ENCODE data around the gene OGFOD3.
"Not testable (repeated sequence)": the region's sequence is repeated elsewhere in the genome, so short reads cannot be mapped to it uniquely, and the experiment has no call there.

OGFOD3 gene

GRCh38 chr17:82359451-82360074 is 58.8 kb downstream of the OGFOD3 start:
- not testable (repeated sequence) for H3K9me3 ChIP-seq (ENCODE audit: control insufficient read depth, low read depth, low read length); H3K9ac ChIP-seq (ENCODE audit: low read length); H3K27me3 ChIP-seq (ENCODE audit: control insufficient read depth, insufficient read depth, low read length); H3K4me3 ChIP-seq (ENCODE audit: low read length); H3K27ac ChIP-seq (ENCODE audit: low read length); H3K36me3 ChIP-seq (ENCODE audit: control insufficient read depth, low read depth, low read length); H3K4me1 ChIP-seq (ENCODE audit: control insufficient read depth, low read depth, low read length)

GRCh38 chr17:82358465-82359350 is 59.7 kb downstream of the OGFOD3 start, which contains the start of gene TEX19:
TEX19 (plus strand) TSS chr17:82359247; CDS start chr17:82362151, 2,904 bp downstream.
- no peak within 1 kb of the TSS for H3K27ac ChIP-seq (ENCODE audit: low read length)
- no peaks in the 10 kb centered on the region for H3K27me3 ChIP-seq (ENCODE audit: control insufficient read depth, insufficient read depth, low read length)
- no peaks in the 10 kb centered on the region for H3K4me1 ChIP-seq (ENCODE audit: control insufficient read depth, low read depth, low read length)
- no peak within 1 kb of the TSS for H3K9ac ChIP-seq (ENCODE audit: low read length)
- H3K9me3 ChIP-seq (ENCODE audit: control insufficient read depth, low read depth, low read length) = no peaks in the 10 kb centered on the region
- no peaks in the 10 kb centered on the region for H3K36me3 ChIP-seq (ENCODE audit: control insufficient read depth, low read depth, low read length)
- no peak within 1 kb of the TSS for H3K4me3 ChIP-seq (ENCODE audit: low read length)

GRCh38 chr17:82357394-82357793 is 61.0 kb downstream of the OGFOD3 start:
- H3K9me3 ChIP-seq (ENCODE audit: control insufficient read depth, low read depth, low read length) = no peaks in the 10 kb centered on the region

GRCh38 chr17:82356845-82357355 is 61.5 kb downstream of the OGFOD3 start:
- H3K9me3 ChIP-seq (ENCODE audit: control insufficient read depth, low read depth, low read length) = no peaks in the 10 kb centered on the region
- no peak overlapping the region for H3K27ac ChIP-seq (ENCODE audit: low read length)
- no peak overlapping the region for H3K9ac ChIP-seq (ENCODE audit: low read length)
- no peaks in the 10 kb centered on the region for H3K4me1 ChIP-seq (ENCODE audit: control insufficient read depth, low read depth, low read length)
- H3K4me3 ChIP-seq (ENCODE audit: low read length) = no peak overlapping the region
- H3K27me3 ChIP-seq (ENCODE audit: control insufficient read depth, insufficient read depth, low read length) = no peaks in the 10 kb centered on the region
- no peaks in the 10 kb centered on the region for H3K36me3 ChIP-seq (ENCODE audit: control insufficient read depth, low read depth, low read length)

More at GRCh38 chr17:82357394-82357793, 61.0 kb downstream of the OGFOD3 start:
- Histone ChIP-seq H3K4me1 (ENCODE audit: control insufficient read depth, low read depth, low read length) (no peaks in the 10 kb centered on the region), H3K36me3 (ENCODE audit: control insufficient read depth, low read depth, low read length) (no peaks in the 10 kb centered on the region), H3K4me3 (ENCODE audit: low read length) (no peak overlapping the region), H3K27me3 (ENCODE audit: control insufficient read depth, insufficient read depth, low read length) (no peaks in the 10 kb centered on the region), H3K27ac (ENCODE audit: low read length) (no peak overlapping the region), H3K9ac (ENCODE audit: low read length) (no peak overlapping the region)

GRCh38 chr17:82355770-82356427 is 62.5 kb downstream of the OGFOD3 start:
- Histone ChIP-seq H3K4me1 (ENCODE audit: control insufficient read depth, low read depth, low read length) (no peaks in the 10 kb centered on the region), H3K4me3 (ENCODE audit: low read length) (no peak overlapping the region), H3K27me3 (ENCODE audit: control insufficient read depth, insufficient read depth, low read length) (no peaks in the 10 kb centered on the region), H3K36me3 (ENCODE audit: control insufficient read depth, low read depth, low read length) (no peaks in the 10 kb centered on the region), H3K27ac (ENCODE audit: low read length) (no peak overlapping the region), H3K9ac (ENCODE audit: low read length) (no peak overlapping the region), H3K9me3 (ENCODE audit: control insufficient read depth, low read depth, low read length) (no peaks in the 10 kb centered on the region)

GRCh38 chr17:82354804-82355308 is 63.5 kb downstream of the OGFOD3 start:
- H3K4me3 ChIP-seq (ENCODE audit: low read length) = no peak overlapping the region
- H3K36me3 ChIP-seq (ENCODE audit: control insufficient read depth, low read depth, low read length) = no peaks in the 10 kb centered on the region
- H3K27me3 ChIP-seq (ENCODE audit: control insufficient read depth, insufficient read depth, low read length) = no peaks in the 10 kb centered on the region
- H3K9me3 ChIP-seq (ENCODE audit: control insufficient read depth, low read depth, low read length) = no peaks in the 10 kb centered on the region
- H3K4me1 ChIP-seq (ENCODE audit: control insufficient read depth, low read depth, low read length) = no peaks in the 10 kb centered on the region
- H3K9ac ChIP-seq (ENCODE audit: low read length) = no peak overlapping the region
- H3K27ac ChIP-seq (ENCODE audit: low read length) = no peak overlapping the region

GRCh38 chr17:82353484-82353883 is 64.9 kb downstream of the OGFOD3 start:
- no peaks in the 10 kb centered on the region for H3K9me3 ChIP-seq (ENCODE audit: control insufficient read depth, low read depth, low read length)
- no peak overlapping the region for H3K9ac ChIP-seq (ENCODE audit: low read length)
- H3K4me3 ChIP-seq (ENCODE audit: low read length) = no peak overlapping the region
- no peak overlapping the region for H3K27ac ChIP-seq (ENCODE audit: low read length)
- H3K36me3 ChIP-seq (ENCODE audit: control insufficient read depth, low read depth, low read length) = no peaks in the 10 kb centered on the region
- no peaks in the 10 kb centered on the region for H3K27me3 ChIP-seq (ENCODE audit: control insufficient read depth, insufficient read depth, low read length)
- no peaks in the 10 kb centered on the region for H3K4me1 ChIP-seq (ENCODE audit: control insufficient read depth, low read depth, low read length)

- Histone ChIP-seq H3K4me3 (ENCODE audit: low read length) (no peak overlapping the region), H3K27ac (ENCODE audit: low read length) (no peak overlapping the region), H3K9me3 (ENCODE audit: control insufficient read depth, low read depth, low read length) (no peaks in the 10 kb centered on the region), H3K9ac (ENCODE audit: low read length) (no peak overlapping the region), H3K36me3 (ENCODE audit: control insufficient read depth, low read depth, low read length) (no peaks in the 10 kb centered on the region), H3K27me3 (ENCODE audit: control insufficient read depth, insufficient read depth, low read length) (no peaks in the 10 kb centered on the region), H3K4me1 (ENCODE audit: control insufficient read depth, low read depth, low read length) (no peaks in the 10 kb centered on the region)
Observed at GRCh38 chr17:82351713-82352488, 66.5 kb downstream of the OGFOD3 start.

- Histone ChIP-seq H3K4me1 (ENCODE audit: control insufficient read depth, low read depth, low read length) (no peaks in the 10 kb centered on the region), H3K9ac (ENCODE audit: low read length) (no peak overlapping the region), H3K36me3 (ENCODE audit: control insufficient read depth, low read depth, low read length) (no peaks in the 10 kb centered on the region), H3K9me3 (ENCODE audit: control insufficient read depth, low read depth, low read length) (no peaks in the 10 kb centered on the region), H3K4me3 (ENCODE audit: low read length) (no peak overlapping the region), H3K27ac (ENCODE audit: low read length) (no peak overlapping the region), H3K27me3 (ENCODE audit: control insufficient read depth, insufficient read depth, low read length) (no peaks in the 10 kb centered on the region)
Observed at GRCh38 chr17:82351254-82351712, 67.1 kb downstream of the OGFOD3 start.

GRCh38 chr17:82350182-82351030 is 68.0 kb downstream of the OGFOD3 start:
- H3K4me1 ChIP-seq (ENCODE audit: control insufficient read depth, low read depth, low read length) = no peaks in the 10 kb centered on the region
- no peak overlapping the region for H3K9ac ChIP-seq (ENCODE audit: low read length)
- H3K9me3 ChIP-seq (ENCODE audit: control insufficient read depth, low read depth, low read length) = no peaks in the 10 kb centered on the region
- H3K36me3 ChIP-seq (ENCODE audit: control insufficient read depth, low read depth, low read length) = no peaks in the 10 kb centered on the region
- no peak overlapping the region for H3K4me3 ChIP-seq (ENCODE audit: low read length)
- H3K27me3 ChIP-seq (ENCODE audit: control insufficient read depth, insufficient read depth, low read length) = no peaks in the 10 kb centered on the region
- H3K27ac ChIP-seq (ENCODE audit: low read length) = no peak overlapping the region
